ENCODE data around the gene MTHFD1L.
"Not testable (repeated sequence)": the region's sequence is repeated elsewhere in the genome, so short reads cannot be mapped to it uniquely, and the experiment has no call there.

Gene MTHFD1L

DNA sequence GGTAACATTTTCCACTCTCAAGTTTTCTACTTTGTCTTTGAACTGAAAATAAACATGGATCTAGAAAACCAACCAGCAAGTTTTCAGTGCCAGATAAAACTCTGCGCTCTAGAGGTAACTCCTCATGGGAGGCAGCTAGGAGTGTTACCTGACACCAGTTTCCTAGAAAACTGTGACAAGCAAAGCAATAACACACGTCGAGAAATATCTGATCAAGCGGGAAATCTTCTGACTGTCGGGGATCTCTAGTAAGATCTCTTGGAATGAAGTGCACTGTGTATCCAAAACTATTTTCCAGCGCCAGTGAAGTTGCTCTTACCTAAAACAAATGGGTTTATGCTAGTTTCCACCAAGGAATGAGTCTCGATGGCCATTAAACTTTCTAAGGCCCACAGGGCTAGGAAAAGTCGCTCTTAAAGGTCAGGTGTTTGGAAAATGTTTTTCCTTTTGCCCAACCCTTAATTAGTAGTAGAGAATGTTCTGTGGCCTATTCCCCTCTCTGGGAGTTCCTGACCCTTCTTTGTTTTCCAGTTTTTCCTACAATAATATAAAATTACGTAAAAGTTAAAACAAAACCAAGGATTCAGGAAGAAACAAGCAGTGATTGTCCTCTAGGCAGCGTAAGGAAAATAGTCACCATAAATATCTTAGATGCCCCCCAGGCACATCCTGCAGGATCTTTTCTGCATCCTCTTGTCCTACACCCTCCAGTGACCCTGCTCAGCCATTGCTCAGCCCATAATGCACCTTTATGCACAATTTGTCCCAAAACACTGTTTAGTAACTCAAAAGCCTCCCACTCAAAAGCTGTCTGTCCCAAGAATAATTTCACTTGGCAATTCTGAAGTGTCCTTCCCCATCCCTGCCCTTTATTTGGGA lies 236.6 kb downstream of the MTHFD1L start:
- DNase-seq, result no peak

DNA sequence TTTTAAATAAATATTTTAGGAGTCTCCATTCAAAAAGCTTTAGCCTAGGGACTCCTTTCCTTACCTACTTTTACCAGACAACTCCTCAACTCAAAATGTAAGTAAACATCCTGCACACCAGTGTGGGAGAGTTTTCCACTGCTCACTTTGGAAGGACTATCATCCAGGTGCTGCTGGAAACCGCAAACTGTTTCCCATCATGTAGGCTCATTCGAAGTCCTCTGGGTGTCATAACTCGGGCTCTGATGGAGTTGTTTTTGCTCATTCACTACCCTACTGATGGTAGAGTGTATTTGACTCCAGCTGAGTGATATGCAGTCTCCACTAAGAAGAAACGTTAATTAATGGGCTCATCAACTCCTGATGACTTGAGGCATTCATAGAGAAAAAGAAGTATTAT lies 237.8 kb downstream of the MTHFD1L start:
- no peak for DNase-seq

DNA sequence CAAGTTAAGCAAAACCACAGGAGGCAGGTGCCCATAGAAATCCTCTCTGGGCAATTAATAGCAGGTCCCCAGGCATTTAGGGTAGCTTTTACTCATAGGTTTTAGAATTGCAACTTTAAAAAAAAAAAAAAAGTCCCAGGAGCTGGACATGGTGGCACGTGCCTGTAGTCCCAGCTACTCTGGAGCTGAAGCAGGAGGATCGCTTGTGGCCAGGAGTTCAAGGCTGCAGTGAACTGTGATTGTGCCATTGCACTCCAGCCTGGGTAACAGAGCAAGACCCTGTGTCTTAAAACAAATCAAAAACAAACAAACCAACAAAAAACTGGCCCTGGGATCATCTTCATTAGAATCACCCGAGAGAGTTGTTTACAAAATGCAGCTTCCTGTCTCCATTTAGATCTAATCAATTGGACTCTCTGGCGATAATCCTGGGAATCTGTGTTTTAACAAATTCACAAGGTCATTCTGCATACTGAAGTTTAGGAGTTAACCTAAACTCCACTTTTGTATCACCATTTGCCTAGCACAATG lies 242.5 kb downstream of the MTHFD1L start:
- no peak for DNase-seq

DNA sequence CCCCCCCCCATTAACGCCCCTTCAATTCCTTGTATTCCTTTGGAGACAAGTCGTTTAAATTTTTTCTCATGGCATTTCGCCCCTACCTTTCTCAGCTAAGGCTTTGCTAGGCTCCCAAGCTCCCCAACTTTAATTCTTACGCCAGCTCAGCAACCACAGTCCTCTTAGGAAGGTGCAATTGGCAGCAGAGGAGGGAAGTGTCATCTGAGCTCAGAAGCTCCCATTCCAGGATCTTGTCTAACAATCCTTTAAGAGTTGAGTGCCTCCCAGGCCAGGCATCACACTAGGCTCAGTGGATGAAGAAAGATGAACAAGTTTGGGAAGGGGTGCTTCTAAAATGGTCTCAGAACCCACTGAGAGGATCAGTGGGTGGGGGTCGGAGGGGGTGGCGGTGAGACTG lies 243.0 kb downstream of the MTHFD1L start:
- DNase-seq, result no peak

DNA sequence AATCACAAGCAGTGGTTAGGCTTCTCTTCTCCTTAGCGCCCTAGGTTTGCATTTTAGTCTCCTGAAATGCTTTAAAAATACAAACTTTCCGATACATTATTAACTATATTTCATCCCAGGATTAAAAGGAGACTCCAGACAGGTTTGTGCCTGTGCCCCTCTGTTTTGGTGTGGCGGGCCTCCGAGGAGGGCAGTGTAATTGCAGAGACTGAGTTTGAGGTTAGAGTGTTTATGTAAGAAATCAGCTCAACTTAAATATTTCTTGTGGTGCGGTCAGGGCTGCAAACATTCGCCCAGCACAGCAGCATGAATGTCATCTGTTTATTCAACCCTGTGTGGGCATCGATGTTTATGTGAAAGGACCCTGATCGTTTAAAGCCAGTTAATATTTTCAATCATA lies 243.9 kb downstream of the MTHFD1L start:
- DNase-seq, result no peak

DNA sequence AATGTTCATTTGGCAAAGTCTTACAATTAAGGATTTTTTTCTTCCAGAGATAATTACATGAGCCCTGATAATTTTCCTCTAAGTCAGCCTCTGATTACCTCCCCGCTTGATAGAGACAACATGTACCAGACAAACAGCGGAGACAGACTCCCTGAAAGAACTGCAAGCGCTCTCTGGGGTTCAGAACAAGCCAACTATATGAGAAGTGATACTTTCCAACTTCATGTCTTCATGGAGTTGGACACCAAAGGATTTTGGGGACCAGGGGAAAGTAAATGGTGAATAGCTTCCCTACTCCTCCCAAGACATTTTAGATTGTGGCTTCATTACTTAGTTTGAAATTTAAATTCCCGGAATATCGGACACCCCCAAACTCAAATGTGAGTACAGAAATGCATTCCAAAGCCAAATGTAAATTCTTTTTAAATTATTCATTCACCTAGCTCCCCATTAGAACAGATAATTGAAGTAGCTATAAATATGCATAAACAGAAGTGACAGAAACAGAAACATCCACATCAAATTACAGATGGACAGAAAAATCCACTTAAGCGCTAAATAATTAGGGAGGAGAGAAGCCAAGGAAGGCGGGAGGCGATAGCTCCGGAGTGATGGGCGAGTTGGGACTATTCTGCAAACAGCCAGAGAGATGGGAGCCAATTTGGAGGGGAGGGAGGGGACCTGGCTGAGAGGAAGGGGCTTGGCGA lies 244.5 kb downstream of the MTHFD1L start:
- no peak for DNase-seq

DNA sequence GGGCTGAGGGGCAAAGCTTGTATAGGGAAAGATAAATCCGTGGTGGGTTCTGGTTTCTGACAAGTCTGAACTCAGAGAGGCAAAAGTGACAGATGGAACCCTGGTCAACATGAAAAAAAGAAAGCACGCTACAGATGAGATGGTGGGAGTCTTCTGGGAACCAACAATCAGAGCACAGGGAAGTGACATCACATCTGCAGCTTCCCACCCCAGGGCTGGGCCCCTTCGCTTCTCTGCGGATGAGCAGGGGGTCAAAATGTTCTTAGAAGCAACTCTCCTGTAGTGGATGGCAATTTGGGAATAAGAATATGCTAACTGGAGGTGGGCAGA lies 245.0 kb downstream of the MTHFD1L start:
- DNase-seq, result no peak

DNA sequence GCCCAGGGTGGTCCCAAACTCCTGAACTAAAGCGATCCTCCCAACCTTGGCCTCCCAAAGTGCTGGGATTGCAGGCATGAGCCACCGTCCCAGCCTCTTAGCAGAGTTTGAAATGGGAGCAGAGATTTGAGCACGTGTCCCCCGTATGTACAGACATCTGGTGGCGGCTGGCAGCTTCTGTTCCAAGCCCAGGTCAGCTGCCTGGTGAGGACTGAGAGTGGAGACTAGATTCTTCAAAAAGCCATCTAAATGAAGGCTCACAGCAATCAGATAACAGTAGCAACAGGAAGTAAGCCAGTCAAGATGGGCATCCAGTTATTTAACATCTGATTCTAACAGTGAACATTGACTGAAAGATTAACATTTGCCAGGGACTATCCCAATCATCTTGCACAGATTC lies 246.2 kb downstream of the MTHFD1L start:
- DNase-seq, result no peak

DNA sequence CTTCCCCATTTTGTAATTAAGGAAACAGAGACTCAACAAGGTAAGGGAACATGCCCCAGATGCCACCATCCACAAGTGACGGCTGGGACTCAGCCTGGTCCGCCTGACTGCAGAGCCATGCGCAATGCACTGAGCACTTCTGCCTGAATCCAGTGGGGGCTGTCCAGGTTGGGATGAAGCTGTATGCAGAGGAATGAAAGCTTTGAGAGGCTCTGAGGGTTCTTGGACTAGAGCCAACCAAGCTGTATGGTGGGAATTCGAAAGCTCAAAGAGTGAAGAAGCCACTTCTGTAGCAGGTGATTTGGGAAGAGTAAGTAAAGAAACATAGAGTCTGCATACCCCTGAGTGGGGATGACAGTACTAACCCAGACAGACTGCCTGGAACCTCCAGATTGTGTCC lies 246.6 kb downstream of the MTHFD1L start:
- no peak for DNase-seq

DNA sequence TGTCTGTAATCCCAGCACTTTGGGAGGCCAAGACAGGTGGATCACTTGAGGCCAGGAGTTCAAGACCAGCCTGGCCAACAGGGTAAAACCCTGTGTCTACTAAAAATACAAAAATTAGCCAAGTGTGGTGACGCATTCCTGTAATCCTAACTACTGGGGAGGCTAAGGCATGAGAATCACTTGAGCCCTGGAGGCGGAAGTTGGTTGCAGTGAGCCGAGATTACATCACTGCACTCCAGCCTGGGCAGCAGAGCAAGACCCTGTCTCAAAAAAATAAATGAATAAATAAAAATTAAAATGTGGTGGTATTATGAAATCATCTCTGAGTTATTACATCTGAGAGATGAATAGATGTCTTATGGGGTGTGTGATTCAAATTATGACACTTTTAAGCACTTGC lies 247.4 kb downstream of the MTHFD1L start:
- not testable (repeated sequence) for DNase-seq

DNA sequence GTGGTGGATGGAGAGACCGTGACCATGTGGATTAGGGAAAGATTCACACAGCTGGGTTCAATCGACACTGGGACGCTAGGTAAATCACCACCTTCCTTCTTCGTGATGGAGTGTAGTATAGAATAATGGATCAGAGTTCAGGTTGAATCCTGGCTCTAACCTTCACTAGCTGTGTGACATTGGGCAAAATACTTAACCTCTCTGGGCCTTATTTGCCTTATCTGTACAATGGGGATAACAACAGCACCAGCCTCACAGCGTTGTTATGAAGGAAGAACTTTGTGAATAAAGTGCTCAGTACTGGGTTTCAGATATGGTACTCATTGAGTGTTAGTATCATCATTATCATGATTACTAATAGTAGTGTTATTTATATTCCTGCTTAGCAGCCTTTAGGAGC lies 248.1 kb downstream of the MTHFD1L start:
- no peak for DNase-seq

DNA sequence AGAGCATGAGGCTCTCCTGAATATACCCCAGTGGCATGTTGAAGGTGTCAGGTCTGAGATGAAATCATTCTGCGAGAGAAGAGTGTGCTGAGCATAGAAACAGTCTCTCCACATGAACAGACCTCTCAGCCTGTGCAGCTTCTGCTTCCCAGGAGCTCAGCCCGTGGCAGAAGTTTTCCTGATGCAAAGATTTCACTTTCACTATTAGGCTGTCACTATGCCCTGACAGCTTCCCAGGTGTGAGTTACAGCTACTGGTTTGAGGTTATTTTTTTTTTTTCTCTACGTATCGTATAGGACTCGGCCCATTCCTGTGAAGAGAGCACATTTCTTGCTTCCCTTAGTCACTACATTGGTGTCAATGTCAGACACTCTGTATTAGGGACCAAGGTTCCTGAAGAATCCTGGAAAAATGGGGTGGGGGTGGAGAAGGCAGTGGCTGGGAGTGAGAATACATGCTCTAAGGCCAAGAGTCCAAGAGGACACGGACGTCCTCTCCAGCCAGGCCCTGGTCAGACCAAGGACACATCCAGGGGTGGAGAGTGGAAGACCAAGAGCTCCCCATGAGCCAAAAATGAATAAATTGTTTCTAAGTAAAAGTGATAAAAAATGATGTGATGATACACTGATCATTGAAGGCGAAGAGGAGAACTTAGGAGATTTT lies 253.1 kb downstream of the MTHFD1L start:
- no peak for DNase-seq

DNA sequence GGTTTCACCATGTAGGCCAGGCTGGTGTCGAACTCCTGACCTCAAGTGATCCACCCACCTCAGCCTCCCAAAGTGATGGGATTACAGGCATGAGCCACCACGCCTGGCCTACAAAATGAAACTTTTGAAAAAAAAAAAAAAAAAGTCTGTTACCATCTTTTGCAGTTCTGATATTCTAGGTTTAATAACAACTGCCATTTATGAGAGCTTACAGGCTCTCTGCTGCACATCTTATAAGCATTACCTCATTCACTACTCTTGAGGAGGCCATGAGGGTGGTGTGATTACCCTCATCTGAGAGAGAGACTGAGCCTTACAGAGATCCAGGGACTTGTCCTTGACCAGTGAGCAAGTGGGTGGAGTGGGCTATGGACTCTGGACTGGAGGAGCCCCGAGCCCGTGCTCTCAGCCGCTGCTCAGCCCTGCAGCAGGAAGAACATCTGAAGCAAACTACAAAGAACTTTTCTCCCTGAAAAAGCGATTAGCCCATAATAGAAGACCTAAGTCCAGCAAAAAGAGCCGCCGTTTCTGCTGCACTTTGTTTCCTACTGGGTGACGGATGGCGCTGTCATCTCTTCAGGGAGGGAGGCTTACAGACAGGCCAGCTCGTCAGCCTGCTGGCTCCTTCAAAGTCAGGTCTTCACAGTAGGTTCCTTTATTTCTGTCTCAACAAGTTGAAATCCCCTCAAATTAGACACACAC lies 254.5 kb downstream of the MTHFD1L start:
- no peak for DNase-seq

DNA sequence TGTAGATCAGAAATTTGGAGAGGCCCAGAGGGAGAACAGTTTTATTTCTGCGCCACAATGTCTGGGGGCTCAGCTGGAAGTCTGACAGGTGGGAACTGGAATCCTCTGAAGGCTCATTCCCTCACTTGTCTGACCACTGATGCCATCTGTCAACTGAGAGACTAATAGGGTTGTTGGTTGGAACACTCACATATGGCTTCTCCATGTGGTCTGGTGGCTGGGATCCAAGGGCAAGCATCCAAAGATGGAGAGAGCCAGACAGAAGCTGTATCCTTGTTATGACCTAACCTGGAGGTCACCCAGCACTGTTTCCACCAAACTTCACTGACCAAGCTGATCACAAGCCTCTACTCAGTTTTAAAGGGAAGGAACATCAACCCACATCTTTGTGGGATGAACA lies 256.4 kb downstream of the MTHFD1L start:
- DNase-seq, result no peak

DNA sequence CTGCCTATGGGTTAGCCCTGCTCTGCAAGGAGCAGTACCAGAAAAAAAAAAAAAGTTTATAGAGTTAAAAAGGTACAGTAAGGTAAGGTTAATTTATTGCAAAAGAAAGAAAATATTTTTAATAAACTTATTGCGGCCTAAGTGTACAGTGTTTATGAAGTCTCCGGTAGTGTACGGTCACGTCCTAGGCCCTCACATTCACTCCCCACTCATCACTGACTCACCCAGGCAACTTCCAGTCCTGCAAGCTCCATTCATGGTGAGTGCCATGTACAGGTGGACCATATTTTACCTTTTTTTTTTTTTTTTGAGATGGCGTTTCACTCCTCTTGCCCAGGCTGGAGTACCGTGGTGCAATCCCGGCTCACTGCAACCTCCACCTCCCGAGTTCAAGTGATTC lies 258.1 kb downstream of the MTHFD1L start:
- not testable (repeated sequence) for DNase-seq

DNA sequence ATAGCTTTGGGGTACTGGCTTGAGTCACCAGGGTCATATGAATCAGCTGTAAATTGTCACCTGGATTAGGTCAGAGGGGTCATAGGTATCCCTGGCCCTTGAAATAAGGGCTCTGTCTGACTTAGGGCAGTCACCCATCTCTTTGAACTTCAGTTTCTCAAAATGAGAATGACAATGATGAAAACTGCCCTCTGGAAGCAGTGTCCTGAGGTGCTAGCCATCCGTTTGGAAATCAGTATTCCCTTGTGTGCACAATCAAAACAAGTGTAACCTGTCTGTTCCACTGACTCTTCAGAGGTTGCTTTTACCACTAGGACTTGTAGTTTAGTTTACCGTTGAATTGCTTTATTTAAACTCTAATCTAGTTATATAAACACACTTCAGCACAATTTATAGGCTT lies 259.7 kb downstream of the MTHFD1L start:
- DNase-seq, result not testable (repeated sequence)

DNA sequence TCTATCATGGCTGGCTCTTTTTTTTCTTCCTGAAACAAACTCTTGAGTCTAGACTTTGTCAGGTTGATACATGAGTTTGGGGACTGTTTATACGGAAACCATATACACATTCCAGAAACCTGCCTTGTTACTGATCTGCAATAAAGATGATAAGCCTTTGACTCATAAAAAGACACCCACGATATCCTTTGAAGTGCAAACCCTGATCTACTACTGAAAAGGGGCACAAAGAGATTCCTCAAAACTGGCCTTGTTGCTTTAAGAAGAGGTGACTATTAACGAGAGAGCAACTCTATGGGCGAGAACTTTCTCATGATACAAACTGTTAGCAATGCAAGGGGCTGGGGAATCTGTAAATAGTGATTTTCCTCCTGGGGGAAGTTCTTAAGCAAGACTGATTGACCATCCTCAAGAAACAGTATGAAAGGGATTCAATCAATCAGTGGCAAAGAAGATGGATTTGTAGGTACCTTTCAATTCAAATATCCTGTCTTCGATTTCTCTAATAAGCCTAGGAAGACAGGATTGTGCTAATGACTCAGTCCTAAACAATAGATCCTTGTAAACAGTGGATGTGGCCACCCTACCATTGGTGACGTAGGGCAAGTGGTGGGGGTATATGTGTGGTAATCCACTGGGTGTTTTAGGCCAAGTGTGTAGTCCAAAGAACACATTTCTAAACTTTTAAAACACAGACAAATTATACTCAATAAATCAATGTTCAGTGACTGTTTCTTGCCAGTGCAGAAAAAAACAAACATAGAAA lies 260.3 kb downstream of the MTHFD1L start:
- not testable (repeated sequence) for DNase-seq

DNA sequence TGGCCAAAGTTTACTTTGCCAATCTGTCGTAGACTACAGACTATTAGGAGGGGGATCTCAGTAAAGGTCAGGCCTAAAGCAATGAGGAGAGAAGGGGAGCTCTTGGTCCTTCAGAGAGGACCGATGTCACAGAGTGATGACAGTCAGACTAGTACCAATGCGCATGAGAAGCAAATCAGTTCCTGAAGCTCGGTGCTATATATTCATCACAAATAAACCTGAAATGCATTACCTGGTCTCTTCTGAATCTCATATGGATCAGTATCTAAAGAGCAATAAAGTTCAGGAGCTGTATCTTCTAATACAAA lies 260.9 kb downstream of the MTHFD1L start:
- not testable (repeated sequence) for DNase-seq

DNA sequence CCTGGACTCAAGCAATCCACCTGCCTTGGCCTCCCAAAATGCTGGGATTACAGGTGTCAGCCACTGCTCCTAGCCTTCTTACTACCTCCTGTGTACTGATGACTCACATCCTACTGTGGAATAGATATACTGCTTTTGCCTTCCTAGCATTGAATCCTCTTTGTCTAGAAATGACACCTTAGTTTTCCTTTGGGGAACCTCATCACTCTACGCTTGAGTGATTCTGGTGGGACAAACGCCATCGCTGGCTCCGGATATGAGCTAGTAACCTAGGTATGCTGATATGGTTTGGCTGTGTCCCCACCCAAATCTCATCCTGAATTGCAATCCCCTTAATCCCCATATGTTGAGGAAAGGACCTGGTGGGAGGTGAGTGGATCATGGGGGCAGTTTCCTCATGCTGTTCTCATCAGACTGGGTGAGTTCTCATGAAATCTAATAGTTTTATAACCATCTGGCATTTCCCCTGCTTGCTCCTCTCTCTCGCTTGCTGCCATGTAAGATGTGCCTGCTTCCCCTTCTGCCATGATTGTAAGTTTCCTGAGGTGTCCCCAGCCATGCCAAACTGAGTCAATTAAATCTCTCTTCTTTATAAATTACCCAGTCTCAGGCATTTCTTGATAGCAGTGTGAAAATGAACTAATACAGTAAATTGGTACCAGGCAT lies 261.8 kb downstream of the MTHFD1L start:
- DNase-seq, result not testable (repeated sequence)

DNA sequence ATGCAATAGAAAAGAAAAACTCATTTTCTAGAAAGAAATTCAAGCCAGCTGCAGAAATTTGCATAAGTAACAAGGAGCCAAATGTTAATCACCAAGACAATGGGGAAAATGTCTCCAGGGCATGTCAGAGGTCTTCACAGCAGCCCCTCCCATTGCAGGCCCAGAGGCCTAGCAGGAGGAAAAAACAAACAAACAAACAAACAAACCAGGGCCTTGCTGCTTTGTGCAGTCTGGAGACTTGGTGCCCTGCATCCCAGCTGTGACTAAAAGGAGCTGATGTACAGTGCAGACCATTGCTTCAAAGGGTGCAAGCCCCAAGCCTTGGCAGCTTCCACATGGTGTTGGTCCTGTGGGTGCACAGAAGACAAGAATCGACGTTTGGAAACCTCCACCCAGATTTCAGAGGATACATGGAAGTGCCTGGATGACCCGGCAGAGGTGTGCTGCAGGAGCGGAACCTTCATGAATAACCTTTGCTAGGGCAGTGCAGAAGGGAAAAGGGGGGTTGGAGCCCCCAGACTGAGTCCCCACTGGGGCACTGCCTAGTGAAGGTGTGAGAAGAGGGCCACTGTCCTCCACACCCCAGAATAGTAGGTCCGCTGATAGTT lies 263.4 kb downstream of the MTHFD1L start:
- no peak for DNase-seq

DNA sequence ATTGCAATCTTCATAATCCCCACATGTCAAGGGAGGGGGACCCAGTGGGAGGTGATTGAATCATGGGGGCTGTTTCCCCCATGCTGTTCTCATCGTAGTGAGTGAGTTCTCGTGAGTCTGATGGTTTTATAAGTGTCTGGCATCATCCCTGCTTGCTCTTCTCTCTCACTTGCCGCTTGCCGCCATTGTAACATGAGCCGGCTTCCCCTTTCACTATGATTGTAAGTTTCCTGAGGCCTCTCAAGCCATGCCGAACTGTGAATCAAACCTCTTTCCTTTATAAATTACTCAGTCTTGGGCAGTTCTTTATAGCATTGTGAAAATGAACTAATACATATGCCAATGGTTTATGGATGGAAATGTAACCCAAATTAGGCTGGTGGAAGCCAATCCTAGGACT lies 264.8 kb downstream of the MTHFD1L start:
- no peak for DNase-seq

All from suppressor macrophage treated with lipopolysaccharide for 4 hours (primary cell).